ENCODE measurements around the gene PTPRM. TPM values are rescaled to one million over a fixed set of nuclear protein-coding genes. Genes with fewer than 3 reads are reported as not detected.

PTPRM gene
- total and polyA plus RNA-seq, 2 donors (not counting 3 experiments of a cell fraction or from before 2014, with no cell fraction given): 37.4 to 43.7 TPM

- ChIA-PET CTCF (no interaction called here), POLR2A (no interaction called here)
- Histone ChIP-seq H3K9me1 (replicated peaks; ENCODE audit: control insufficient read depth, extremely low read depth, insufficient read depth, low read length) (no peaks in the 10 kb centered on the region), H3K4me3 (replicated peaks in 1 of 3; ENCODE audit: insufficient read depth in 1 of 3, low read depth in 1 of 3, low read length in 3 of 3) (no peak overlapping the region), H3K4me2 (ENCODE audit: insufficient read depth, low read length) (no peak overlapping the region), H2AFZ (ENCODE audit: low read depth, low read length) (no peak overlapping the region), H3K27ac (ENCODE audit: insufficient read depth, low read depth, low read length) (no peak overlapping the region), H4K20me1 (replicated peaks; ENCODE audit: control insufficient read depth, extremely low read depth, insufficient read depth, low read length) (no peaks in the 10 kb centered on the region), H3K27me3 (ENCODE audit: control insufficient read depth in 2 of 2, insufficient read depth in 2 of 2, low read length in 2 of 2) (no peaks in the 10 kb centered on the region), H3K9ac (replicated peaks; ENCODE audit: extremely low read depth, insufficient read depth, low read length) (no peak overlapping the region), H3K79me2 (ENCODE audit: control insufficient read depth, insufficient read depth, low read length) (no peaks in the 10 kb centered on the region), H3K9me3 (replicated peaks; ENCODE audit: control insufficient read depth, insufficient read depth, low read length) (no peaks in the 10 kb centered on the region), H3K4me1 (ENCODE audit: control insufficient read depth, extremely low read depth, insufficient read depth, low read length) (no peaks in the 10 kb centered on the region), H3K36me3 (ENCODE audit: control insufficient read depth in 2 of 2, extremely low read depth in 1 of 2, insufficient read depth in 2 of 2, low read length in 2 of 2) (no peaks in the 10 kb centered on the region)
- FAIRE-seq: no peak
- intact Hi-C loops (cut with micrococcal nuclease): no loop called here
- BruUV-seq (replicated peaks): no TSS peak
- no peak for DNase-seq (ENCODE audit: low read depth, low spot score)
- TF ChIP-seq POLR2AphosphoS5 (IDR thresholded peaks at IDR 0.05; ENCODE audit: insufficient read depth, low read depth, low read length) (no peak), POLR2A (IDR thresholded peaks at IDR 0.05; ENCODE audit: low read depth, low read length) (no peak), EZH2 (IDR thresholded peaks at IDR 0.05; ENCODE audit: borderline replicate concordance, low read depth, low read length, severe bottlenecking) (no peak), GATA2 (IDR thresholded peaks at IDR 0.05; ENCODE audit: insufficient read depth, insufficient read length, low read depth, low read length) (no peak), CTCF (IDR thresholded peaks at IDR 0.05; ENCODE audit: extremely low read depth in 1 of 2, insufficient read depth in 1 of 2, low read depth in 1 of 2, low read length in 2 of 2) (no peak), JUN (IDR thresholded peaks at IDR 0.05; ENCODE audit: borderline replicate concordance, insufficient read depth, insufficient read length, low read depth) (no peak), MAX (IDR thresholded peaks at IDR 0.05; ENCODE audit: insufficient read depth, insufficient read length) (no peak), FOS (IDR thresholded peaks at IDR 0.05; ENCODE audit: borderline replicate concordance, insufficient read depth, low read length) (no peak), MYC (IDR thresholded peaks at IDR 0.05; ENCODE audit: low read depth, low read length) (no peak)
- dilution Hi-C loops (cut with MboI; ENCODE audit: extremely low pct_ligation_motif_present, low sequenced_read_pairs): no loop called here
These were observed 650.0 kb downstream of the PTPRM start for GRCh38 chr18:8217051-8217564.

Data from endothelial cell of umbilical vein (primary cell).